ENCODE data around the gene CSNK2A1. TPM values are rescaled to one million over a fixed set of nuclear protein-coding genes. Genes with fewer than 3 reads are reported as not detected.

Gene CSNK2A1
- polyA plus RNA-seq, 1 experiment, result 136 TPM

DNA sequence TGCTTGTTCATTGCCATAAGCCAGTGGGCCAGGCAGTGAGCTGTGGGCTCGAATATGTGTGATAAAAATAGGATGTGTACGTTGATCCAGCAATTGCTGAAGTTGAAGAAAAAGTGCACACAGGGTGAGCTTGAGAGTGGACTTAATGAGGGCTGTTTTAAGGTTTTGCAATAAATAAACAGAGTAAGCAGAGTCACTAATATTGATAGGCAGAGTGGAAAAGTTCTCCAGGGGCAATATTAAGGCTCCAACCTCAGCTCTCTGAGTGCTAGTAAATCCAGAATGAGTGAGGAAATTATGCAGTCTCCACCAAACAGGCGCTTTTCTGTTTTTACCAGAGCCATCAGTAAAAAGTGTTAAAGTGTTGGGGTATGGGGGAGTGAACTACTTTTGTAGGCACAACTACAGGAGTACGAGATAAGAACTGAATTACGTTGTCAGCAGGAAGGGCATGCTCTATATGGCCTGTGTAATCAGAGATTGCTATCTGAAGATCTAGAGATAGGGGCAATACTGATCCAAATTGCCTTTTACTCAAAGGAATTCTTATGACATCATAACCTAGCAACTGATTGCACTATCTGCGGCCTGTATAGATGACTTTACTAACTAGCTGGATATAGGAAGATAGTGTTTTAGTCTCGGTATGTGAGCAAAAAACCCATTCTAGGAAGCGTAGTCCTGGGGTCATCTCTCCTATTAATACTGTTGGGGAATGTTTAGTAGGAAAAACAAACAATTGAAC is 73.7 kb downstream of the CSNK2A1 start:
- Histone ChIP-seq H3K27ac (ENCODE audit: low read depth, low read length) (no peak overlapping the region), H3K9me3 (ENCODE audit: control insufficient read depth, insufficient read depth, low read length) (peaks cover 5% of the 10 kb centered on the region; the same call in 1 of the 2 replicates), H3K4me3 (ENCODE audit: low read depth, low read length) (no peak overlapping the region), H3K27me3 (ENCODE audit: control insufficient read depth, insufficient read depth, low read length) (peaks cover 9% of the 10 kb centered on the region)
- no peak for TF ChIP-seq CTCF (IDR thresholded peaks at IDR 0.05; ENCODE audit: low read depth, low read length)
- POLR2A ChIA-PET, result no interaction called here
- DNase-seq (ENCODE audit: low read depth, low spot score), result no peak
- CTCF ChIA-PET, result no interaction called here

DNA sequence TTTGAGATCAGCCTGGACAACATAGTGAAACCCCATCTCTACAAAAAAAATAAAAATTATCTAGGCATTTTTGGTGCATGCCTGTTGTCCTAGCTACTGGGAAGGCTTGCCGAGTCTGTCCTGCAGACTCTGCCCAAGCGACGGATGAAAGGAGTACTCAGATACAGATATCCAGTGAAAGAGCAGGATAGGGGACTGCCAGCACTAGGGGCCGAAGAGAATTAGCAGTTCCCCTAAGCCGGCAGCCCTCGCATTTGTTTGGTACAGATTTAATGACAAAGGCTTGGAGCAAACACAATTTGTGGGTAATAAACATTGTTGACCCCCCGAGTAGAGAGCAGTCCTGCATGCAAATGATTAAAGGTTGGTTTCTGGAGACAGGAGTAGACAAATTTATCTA is 75.8 kb downstream of the CSNK2A1 start:
- Histone ChIP-seq H3K4me3 (ENCODE audit: low read depth, low read length) (no peak overlapping the region), H3K27ac (ENCODE audit: low read depth, low read length) (no peak overlapping the region), H3K27me3 (ENCODE audit: control insufficient read depth, insufficient read depth, low read length) (peaks cover 9% of the 10 kb centered on the region), H3K9me3 (ENCODE audit: control insufficient read depth, insufficient read depth, low read length) (peaks cover 5% of the 10 kb centered on the region; the same call in 1 of the 2 replicates)
- CTCF ChIA-PET, result no interaction called here
- POLR2A ChIA-PET, result no interaction called here
- no peak for TF ChIP-seq CTCF (IDR thresholded peaks at IDR 0.05; ENCODE audit: low read depth, low read length)
- no peak for DNase-seq (ENCODE audit: low read depth, low spot score)

- peak; percentile 61 for DNase-seq (ENCODE audit: low read depth, low spot score)
- ChIA-PET POLR2A (interaction anchor here (0.5 kb wide), 1 partner anchor 53 kb away, joined by 4 read pairs; no protein-coding TSS in a partner anchor), CTCF (interaction anchor here (1.0 kb wide), 1 partner anchor 16 kb away, joined by 5 read pairs; no protein-coding TSS in a partner anchor)
- H3K27ac ChIP-seq (ENCODE audit: low read depth, low read length), result peak within 1 kb of the TSS; percentile 91
- H3K27me3 ChIP-seq (ENCODE audit: control insufficient read depth, insufficient read depth, low read length), result no peaks in the 10 kb centered on the region
- TF ChIP-seq CTCF (IDR thresholded peaks at IDR 0.05; ENCODE audit: low read depth, low read length), result peak; percentile 24
- H3K9me3 ChIP-seq (ENCODE audit: control insufficient read depth, insufficient read depth, low read length), result no peaks in the 10 kb centered on the region; the same call in none of the 2 replicates
- H3K4me3 ChIP-seq (ENCODE audit: low read depth, low read length), result peak within 1 kb of the TSS; percentile 81
Measured at GRCh38 chr20:462199-462991, 81.2 kb downstream of the CSNK2A1 start, which contains the start of gene TBC1D20. TBC1D20 (minus strand) TSS chr20:462533; CDS start chr20:462405, 128 bp downstream.

DNA sequence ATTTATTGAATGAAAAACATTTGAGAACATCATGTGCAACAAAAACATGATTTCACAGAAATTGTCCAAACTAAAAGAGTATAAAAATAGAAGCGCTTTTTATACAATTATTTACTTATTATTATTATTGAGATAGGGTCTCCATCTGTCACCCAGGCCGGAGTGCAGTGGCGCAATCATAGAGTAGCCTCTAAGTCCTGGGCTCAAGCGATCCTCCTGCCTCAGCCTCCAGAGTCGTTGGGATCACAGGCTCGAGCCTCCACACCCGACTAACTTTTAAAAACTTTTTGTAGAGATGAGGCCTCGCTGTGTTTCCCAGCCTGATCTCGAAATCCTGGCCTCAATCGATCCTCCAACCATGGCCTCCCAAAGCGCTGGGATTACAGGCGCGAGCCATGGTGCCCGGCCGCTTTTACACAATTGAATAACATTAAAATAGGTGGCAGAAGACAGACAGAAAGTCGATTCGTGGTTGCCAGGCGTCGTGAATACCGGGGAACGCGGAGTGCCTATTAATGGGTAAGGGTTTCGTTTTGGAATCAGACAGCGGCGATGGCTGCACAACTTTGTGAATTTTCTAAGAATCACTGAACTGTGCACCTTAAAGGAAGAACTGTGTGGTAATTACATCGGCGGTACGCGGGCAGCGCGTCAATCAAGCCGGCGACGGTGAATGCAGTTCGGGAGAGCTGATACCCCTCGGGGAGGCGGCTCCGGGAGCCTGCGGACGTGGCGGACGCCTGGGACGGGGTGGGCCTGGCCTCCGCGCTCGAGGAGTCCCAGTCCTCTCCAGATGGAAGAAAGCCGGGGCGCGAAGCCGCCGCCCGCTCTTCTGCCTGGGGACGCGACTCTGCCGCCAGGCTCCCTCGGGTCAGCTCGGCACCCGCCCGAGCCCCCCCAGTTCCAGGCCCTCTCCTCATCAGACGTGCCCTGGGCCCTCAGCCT is 82.1 kb downstream of the CSNK2A1 start:
- no peak for DNase-seq (ENCODE audit: low read depth, low spot score)
- peak overlapping the region; percentile 81 for H3K4me3 ChIP-seq (ENCODE audit: low read depth, low read length)
- no peaks in the 10 kb centered on the region for H3K27me3 ChIP-seq (ENCODE audit: control insufficient read depth, insufficient read depth, low read length)
- POLR2A ChIA-PET, result no interaction called here
- CTCF ChIA-PET, result interaction anchor here (1.7 kb wide), 1 partner anchor 30 kb away, joined by 8 read pairs; no protein-coding TSS in a partner anchor
- peak overlapping the region; percentile 91 for H3K27ac ChIP-seq (ENCODE audit: low read depth, low read length)
- H3K9me3 ChIP-seq (ENCODE audit: control insufficient read depth, insufficient read depth, low read length), result no peaks in the 10 kb centered on the region; the same call in 1 of the 2 replicates
- TF ChIP-seq CTCF (IDR thresholded peaks at IDR 0.05; ENCODE audit: low read depth, low read length), result no peak

Data from AG04450 (cell line).